BE2C (cell line): ENCODE measurements around the gene TMC7.

Source experiments
- DNase-seq: peaks from one replicate; pipeline ENCODE4 v3.0.0-alpha.2; 2020
- H3K27me3 ChIP-seq: fragments of 250-450 bp; sonication (Bioruptor Pico); 2 replicates; pipeline ENCODE4 v1.5.1; 2020; ENCODE audit warnings: mild to moderate bottlenecking
- H3K36me3 ChIP-seq: fragments of 250-450 bp; sonication (Bioruptor Pico); 2 replicates; pipeline ENCODE4 v1.5.1; 2020; ENCODE audit warnings: mild to moderate bottlenecking
- H3K4me1 ChIP-seq: fragments of 250-450 bp; sonication (Bioruptor Pico); 2 replicates; pipeline ENCODE4 v1.5.1; 2020
- H3K4me3 ChIP-seq: 2 replicates; pipeline ENCODE4 v1.5.1; 2011; ENCODE audit warnings: low read depth, low read length
- H3K9me3 ChIP-seq: fragments of 250-450 bp; sonication (Bioruptor Pico); 2 replicates; pipeline ENCODE4 v1.5.1; 2020
- TF ChIP-seq, protein P1 (sequence below): IDR thresholded peaks from 2 replicates; pipeline ENCODE4 v1.5.1; 2012; ENCODE audit warnings: mild to moderate bottlenecking, low read depth, low read length

TMC7 gene

DNA sequence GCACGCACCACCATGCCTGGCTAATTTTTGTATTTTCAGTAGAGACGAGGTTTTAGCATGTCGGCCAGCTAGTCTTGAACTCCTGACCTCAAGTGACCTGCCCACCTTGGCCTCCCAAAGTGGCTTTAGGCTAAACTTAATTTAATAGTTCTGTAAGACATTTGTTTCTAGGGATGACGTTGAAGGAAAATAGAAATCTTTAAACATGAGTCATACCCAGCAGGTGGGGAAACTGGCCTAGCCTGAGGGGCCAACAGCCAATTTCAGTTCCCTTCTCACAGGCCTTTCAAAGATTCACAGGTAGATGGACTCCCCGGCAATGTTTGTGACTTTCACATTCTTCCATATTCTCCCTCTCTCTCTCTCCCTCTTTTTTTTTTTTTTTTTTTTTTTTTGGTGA is 111.9 kb downstream of the TMC7 start:
- H3K27me3 ChIP-seq, result no peaks in the 10 kb centered on the region

DNA sequence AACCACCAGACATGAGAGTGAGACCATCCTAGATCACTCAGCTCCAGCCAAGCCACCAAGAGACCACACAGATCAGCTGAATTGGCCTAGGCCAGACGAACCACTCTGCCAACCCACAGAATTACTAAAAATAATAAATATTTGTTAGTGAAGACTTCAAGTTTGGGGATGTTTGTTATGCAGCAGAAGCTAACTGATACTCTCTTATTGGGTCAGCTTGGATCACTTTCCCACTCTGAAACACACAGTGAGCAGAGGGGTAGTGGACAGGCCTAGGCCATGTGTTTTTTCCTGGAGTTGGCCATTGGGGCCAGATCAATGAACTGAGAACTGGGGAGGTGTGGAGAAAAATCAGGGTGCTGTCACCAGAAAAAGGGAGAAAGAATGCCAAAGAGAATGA is 114.4 kb downstream of the TMC7 start:
- H3K4me1 ChIP-seq, result no peaks in the 10 kb centered on the region
- no peaks in the 10 kb centered on the region for H3K36me3 ChIP-seq
- DNase-seq, result no peak
- H3K4me3 ChIP-seq, result no peak overlapping the region
- TF ChIP-seq, protein P1, sequence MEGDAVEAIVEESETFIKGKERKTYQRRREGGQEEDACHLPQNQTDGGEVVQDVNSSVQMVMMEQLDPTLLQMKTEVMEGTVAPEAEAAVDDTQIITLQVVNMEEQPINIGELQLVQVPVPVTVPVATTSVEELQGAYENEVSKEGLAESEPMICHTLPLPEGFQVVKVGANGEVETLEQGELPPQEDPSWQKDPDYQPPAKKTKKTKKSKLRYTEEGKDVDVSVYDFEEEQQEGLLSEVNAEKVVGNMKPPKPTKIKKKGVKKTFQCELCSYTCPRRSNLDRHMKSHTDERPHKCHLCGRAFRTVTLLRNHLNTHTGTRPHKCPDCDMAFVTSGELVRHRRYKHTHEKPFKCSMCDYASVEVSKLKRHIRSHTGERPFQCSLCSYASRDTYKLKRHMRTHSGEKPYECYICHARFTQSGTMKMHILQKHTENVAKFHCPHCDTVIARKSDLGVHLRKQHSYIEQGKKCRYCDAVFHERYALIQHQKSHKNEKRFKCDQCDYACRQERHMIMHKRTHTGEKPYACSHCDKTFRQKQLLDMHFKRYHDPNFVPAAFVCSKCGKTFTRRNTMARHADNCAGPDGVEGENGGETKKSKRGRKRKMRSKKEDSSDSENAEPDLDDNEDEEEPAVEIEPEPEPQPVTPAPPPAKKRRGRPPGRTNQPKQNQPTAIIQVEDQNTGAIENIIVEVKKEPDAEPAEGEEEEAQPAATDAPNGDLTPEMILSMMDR, result no peak
- H3K9me3 ChIP-seq, result no peaks in the 10 kb centered on the region
- no peaks in the 10 kb centered on the region for H3K27me3 ChIP-seq

More for the DNA sequence above, 111.9 kb downstream of the TMC7 start:
- no peak overlapping the region for H3K4me3 ChIP-seq
- no peaks in the 10 kb centered on the region for H3K4me1 ChIP-seq
- TF ChIP-seq, protein P1, result no peak
- no peaks in the 10 kb centered on the region for H3K9me3 ChIP-seq
- no peaks in the 10 kb centered on the region for H3K36me3 ChIP-seq
- DNase-seq, result no peak

DNA sequence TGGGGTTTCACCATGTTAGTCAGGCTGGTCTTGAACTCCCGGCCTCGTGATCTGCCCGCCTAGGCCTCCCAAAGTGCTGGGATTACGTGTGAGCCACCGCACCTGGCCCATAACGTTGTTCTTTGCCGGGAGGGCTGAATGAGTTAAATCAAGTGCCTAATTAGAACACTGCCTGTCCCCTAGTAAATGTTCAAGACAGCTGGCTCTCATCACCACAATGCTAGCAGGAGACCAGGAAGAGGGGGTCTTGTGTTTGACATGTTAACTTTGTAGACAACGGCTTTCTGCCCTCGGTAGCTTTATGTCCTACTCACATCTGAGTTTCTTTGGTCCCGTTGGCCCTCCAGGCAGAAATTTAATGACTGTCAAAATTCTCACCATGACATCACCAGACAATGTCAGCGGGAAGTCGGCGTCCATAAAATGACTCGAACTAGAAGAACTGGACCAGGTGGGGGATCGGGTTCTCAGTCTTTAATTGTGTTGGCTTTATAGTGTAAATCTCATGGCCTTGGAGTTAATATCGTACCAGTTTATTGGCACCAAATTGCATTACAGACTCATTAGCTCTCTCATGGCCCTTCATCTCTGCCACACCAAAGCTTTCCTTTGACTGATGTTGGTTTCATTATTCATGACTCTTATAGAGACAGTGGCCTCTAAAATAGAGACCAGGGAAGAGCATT is 118.6 kb downstream of the TMC7 start:
- no peak for DNase-seq
- Histone ChIP-seq H3K36me3 (no peaks in the 10 kb centered on the region), H3K9me3 (no peaks in the 10 kb centered on the region), H3K4me3 (no peak overlapping the region), H3K27me3 (no peaks in the 10 kb centered on the region), H3K4me1 (no peaks in the 10 kb centered on the region)
- TF ChIP-seq, protein P1, result no peak

DNA sequence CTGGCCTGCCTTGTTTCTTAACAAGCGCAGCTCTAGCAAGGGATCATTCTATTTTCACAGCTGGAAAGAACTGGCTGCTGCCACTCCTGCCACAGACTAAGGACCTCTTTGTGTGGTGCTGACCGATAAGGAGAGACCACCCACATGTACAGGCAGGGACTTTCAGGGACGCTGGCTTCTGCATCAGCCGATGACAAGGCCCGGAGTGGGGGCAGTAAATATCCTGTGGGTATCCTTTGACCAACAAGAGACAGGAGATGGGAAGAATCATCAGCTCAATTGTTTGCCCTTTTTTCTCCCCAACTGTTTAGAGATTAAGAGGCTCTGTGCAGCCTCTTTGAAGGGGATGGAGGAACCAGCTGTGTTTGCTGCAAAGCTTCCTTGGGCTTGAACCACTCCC is 120.9 kb downstream of the TMC7 start:
- no peaks in the 10 kb centered on the region for H3K9me3 ChIP-seq
- no peaks in the 10 kb centered on the region for H3K4me1 ChIP-seq
- no peak for DNase-seq
- H3K27me3 ChIP-seq, result no peaks in the 10 kb centered on the region
- no peaks in the 10 kb centered on the region for H3K36me3 ChIP-seq
- no peak overlapping the region for H3K4me3 ChIP-seq
- TF ChIP-seq, protein P1, result no peak

DNA sequence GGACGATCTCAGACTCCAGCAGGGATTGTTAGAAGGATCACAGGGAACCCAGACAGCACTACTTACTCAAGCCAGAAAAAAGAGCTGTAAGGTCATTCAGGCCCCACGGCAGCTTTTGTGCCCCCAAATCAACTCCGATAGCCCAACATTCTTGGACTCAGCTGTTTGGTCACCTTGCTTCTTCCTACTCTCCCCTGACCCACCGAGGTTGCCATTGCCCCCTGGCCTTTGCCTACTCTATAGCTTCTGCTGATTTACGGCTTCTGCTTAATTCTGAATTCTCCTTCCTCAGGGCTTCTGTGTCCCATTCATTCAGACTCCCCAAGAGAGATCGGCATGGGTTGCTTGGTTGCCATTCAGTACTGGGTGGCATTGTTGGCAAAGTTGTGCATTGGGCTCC is 121.4 kb downstream of the TMC7 start:
- Histone ChIP-seq H3K36me3 (no peaks in the 10 kb centered on the region), H3K4me3 (no peak overlapping the region), H3K4me1 (no peaks in the 10 kb centered on the region), H3K9me3 (no peaks in the 10 kb centered on the region), H3K27me3 (no peaks in the 10 kb centered on the region)
- TF ChIP-seq, protein P1, result no peak
- DNase-seq, result no peak

DNA sequence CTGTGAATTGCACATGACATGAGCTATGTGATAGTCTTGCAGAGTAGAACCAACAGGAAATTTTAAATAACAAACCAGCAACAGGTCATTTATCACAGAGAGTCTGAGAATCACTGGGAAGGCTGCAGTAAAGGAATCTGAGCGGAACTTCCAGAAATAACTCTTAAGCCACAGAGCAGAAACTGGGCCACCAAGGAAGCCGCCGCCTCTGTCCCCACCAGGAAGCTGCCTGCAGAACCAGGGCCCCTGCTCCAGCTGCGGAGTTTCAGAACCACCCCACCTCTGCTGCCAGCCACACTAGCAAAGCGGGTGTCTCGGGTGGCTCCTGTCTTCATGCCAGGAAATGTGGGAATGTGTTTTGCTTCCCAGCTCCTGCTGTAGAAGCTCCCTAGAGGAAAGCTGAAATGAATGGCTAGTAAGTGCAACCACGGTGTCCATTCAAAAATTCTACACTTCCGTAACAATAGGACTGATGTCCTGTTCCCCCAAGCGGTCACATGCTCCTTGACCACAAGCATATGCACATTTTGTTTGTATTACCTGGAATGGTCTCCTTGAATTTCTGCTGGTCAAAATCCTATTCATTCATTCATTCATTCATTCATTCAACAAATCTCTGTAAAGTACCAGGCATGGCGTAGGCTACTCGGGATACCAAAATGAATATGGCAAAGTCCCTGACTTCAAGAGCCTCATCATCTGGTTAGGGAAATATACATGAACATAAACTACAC is 122.3 kb downstream of the TMC7 start:
- TF ChIP-seq, protein P1, result no peak
- no peak for DNase-seq
- H3K4me1 ChIP-seq, result no peaks in the 10 kb centered on the region
- H3K36me3 ChIP-seq, result no peaks in the 10 kb centered on the region
- H3K9me3 ChIP-seq, result no peaks in the 10 kb centered on the region
- no peak overlapping the region for H3K4me3 ChIP-seq
- H3K27me3 ChIP-seq, result no peaks in the 10 kb centered on the region
